Left colon (tissue), 2 donors: ENCODE data around the gene NDUFAF4. TPM values are rescaled to one million over a fixed set of nuclear protein-coding genes. Genes with fewer than 3 reads are reported as not detected.

ENCODE experiments used
- ATAC-seq: fragments of 200-7000 bp; cut with Tn5 transposase; one replicate; pipeline ENCODE4 v1.9.1; 2020; ENCODE audit warnings: mild to moderate bottlenecking, moderate library complexity
- DNase-seq, 2 donors: peaks; one replicate each; pipeline ENCODE4 v3.0.0-alpha.2; 2020
- intact Hi-C, 2 donors: fragments of 100-400 bp; cut with DNase I in 1 of 2; cut with micrococcal nuclease in 1 of 2; formaldehyde crosslinking; loops; one replicate each; pipeline versions ENCODE4 v1.11.2 to v1.14.0; 2022; cut with DNase I, micrococcal nuclease
- long read RNA-seq: library from polyadenylated mRNA; unstranded; transcript quantifications from one replicate; pipeline ENCODE4 v2.0.0, GENCODE V29; 2021
- total RNA-seq, 2 donors: library from RNA; stranded (reverse); fragmentation: NEBNext Ultra II Directional; extraction: Animal tissue kit (Norgen Biotek cat#: 25700); gene quantifications; one replicate each; pipeline ENCODE4 v1.2.1, GENCODE V29; 2021
- donor health status: DM: no; HTN: no; CAD: no.
- donor health status: DM: yes; HTN: yes; CAD: no.

Gene NDUFAF4
- total RNA-seq, result 10 to 100 TPM; 41.3 to 43.3 TPM
- long read RNA-seq, transcript NDUFAF4-201 (3 exons, 2,399 nt), result major isoform, 17 of 18 reads
- long read RNA-seq, partial matches to known transcripts, result 0 of 18 reads
- long read RNA-seq, other reads (novel, unspliced or antisense), result 1 of 18 reads

GRCh38 chr6:96897396-96898240 is at the start of gene NDUFAF4:
Gene NDUFAF4 (minus strand): TSS chr6:96897891. CDS start chr6:96897801, 90 bp downstream.
- ATAC-seq (peak; percentile 96), DNase-seq (peak; percentile 95 to 98)
- intact Hi-C loops, result loop anchor here in 1 of 2 donors (5.0 kb wide), 2 partner anchors 155 to 270 kb away; no protein-coding TSS in a partner anchor

GRCh38 chr6:96947055-96947454 is 49.4 kb upstream of the NDUFAF4 start:
- DNase-seq (no peak), ATAC-seq (no peak)
- intact Hi-C loops, result no loop called here

GRCh38 chr6:96943555-96944215 is 46.0 kb upstream of the NDUFAF4 start:
- intact Hi-C loops, result no loop called here
- no peak for ATAC-seq

GRCh38 chr6:96942676-96943075 is 45.0 kb upstream of the NDUFAF4 start:
- intact Hi-C loops, result no loop called here
- DNase-seq (no peak), ATAC-seq (no peak)

More at GRCh38 chr6:96943555-96944215, 46.0 kb upstream of the NDUFAF4 start:
- DNase-seq, result no peak

GRCh38 chr6:96940322-96940721 is 42.6 kb upstream of the NDUFAF4 start:
- no peak for DNase-seq
- ATAC-seq, result no peak
- intact Hi-C loops, result no loop called here

- intact Hi-C loops, result no loop called here
- peak; percentile 64 for ATAC-seq
- DNase-seq, result peak in 1 of 2 donors; percentile 5
These were observed 41.5 kb upstream of the NDUFAF4 start for GRCh38 chr6:96939007-96939805.

GRCh38 chr6:96934087-96934486 is 36.4 kb upstream of the NDUFAF4 start:
- intact Hi-C loops, result no loop called here
- ATAC-seq, result no peak
- no peak for DNase-seq

GRCh38 chr6:96931198-96931597 is 33.5 kb upstream of the NDUFAF4 start:
- intact Hi-C loops, result no loop called here
- DNase-seq (no peak), ATAC-seq (no peak)

- DNase-seq (no peak), ATAC-seq (no peak)
- intact Hi-C loops, result no loop called here
These were observed 32.0 kb upstream of the NDUFAF4 start for GRCh38 chr6:96929741-96930140.

- DNase-seq, result no peak
- intact Hi-C loops, result no loop called here
- ATAC-seq, result no peak
These were observed 30.0 kb upstream of the NDUFAF4 start for GRCh38 chr6:96927660-96928059.

GRCh38 chr6:96926425-96926824 is 28.7 kb upstream of the NDUFAF4 start:
- no peak for ATAC-seq
- intact Hi-C loops, result no loop called here
- no peak for DNase-seq

GRCh38 chr6:96925290-96925687 is 27.6 kb upstream of the NDUFAF4 start:
- DNase-seq (no peak), ATAC-seq (no peak)
- intact Hi-C loops, result no loop called here

GRCh38 chr6:96923871-96924493 is 26.3 kb upstream of the NDUFAF4 start:
- DNase-seq, result no peak

GRCh38 chr6:96923400-96923799 is 25.7 kb upstream of the NDUFAF4 start:
- intact Hi-C loops, result no loop called here
- ATAC-seq, result no peak
- no peak for DNase-seq

More at GRCh38 chr6:96923871-96924493, 26.3 kb upstream of the NDUFAF4 start:
- ATAC-seq, result peak; percentile 33
- intact Hi-C loops, result no loop called here

GRCh38 chr6:96917098-96917497 is 19.4 kb upstream of the NDUFAF4 start:
- ATAC-seq, result no peak
- intact Hi-C loops, result no loop called here
- no peak for DNase-seq

GRCh38 chr6:96913621-96914020 is 15.9 kb upstream of the NDUFAF4 start:
- no peak for DNase-seq
- intact Hi-C loops, result no loop called here
- no peak for ATAC-seq

GRCh38 chr6:96911751-96912150 is 14.1 kb upstream of the NDUFAF4 start:
- DNase-seq (no peak), ATAC-seq (no peak)
- intact Hi-C loops, result no loop called here

- intact Hi-C loops, result no loop called here
- ATAC-seq (no peak), DNase-seq (no peak)
These were observed 13.5 kb upstream of the NDUFAF4 start for GRCh38 chr6:96911171-96911570.

- DNase-seq (peak; percentile 40 to 52), ATAC-seq (peak; percentile 96)
- intact Hi-C loops, result no loop called here
These were observed 12.1 kb upstream of the NDUFAF4 start for GRCh38 chr6:96909811-96910210.
